ENCODE measurements around the gene NHEJ1. TPM values are rescaled to one million over a fixed set of nuclear protein-coding genes. Genes with fewer than 3 reads are reported as not detected.
A peak's percentile ranks its signal among the peaks of the same experiment; 100 is the strongest.

Gene NHEJ1
- total RNA-seq, 1 donor from 2014 or later = 17.7 TPM

DNA sequence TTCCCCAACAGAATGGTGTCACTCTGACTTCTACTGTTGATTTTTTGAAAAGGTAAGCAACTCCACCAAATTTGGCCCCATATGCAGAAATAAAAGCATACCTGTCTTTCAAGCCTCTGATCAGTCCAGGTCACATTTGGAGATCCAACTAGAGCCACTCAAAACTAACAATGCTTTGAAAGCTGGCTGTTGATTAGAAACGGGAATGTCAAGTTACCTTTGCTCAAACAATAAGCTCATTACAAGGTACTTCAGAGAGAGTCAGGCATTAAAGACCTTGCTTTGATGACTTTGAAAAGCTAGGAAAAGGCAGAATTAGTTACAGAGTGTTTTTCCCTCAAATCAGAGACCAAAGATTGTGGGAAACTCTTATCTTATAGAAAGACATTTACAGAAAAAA is 95.1 kb downstream of the NHEJ1 start:
- Mint-ChIP-seq H3K36me3 (ENCODE audit: insufficient read depth) (no peaks in the 10 kb centered on the region), H3K4me1 (ENCODE audit: low read depth) (peaks cover 18% of the 10 kb centered on the region), H3K4me3 (ENCODE audit: low read depth) (no peak overlapping the region), H3K27me3 (peaks cover 73% of the 10 kb centered on the region), H3K27ac (no peak overlapping the region), H3K9me3 (ENCODE audit: low read depth) (no peaks in the 10 kb centered on the region)
- TF ChIP-seq, protein P1, sequence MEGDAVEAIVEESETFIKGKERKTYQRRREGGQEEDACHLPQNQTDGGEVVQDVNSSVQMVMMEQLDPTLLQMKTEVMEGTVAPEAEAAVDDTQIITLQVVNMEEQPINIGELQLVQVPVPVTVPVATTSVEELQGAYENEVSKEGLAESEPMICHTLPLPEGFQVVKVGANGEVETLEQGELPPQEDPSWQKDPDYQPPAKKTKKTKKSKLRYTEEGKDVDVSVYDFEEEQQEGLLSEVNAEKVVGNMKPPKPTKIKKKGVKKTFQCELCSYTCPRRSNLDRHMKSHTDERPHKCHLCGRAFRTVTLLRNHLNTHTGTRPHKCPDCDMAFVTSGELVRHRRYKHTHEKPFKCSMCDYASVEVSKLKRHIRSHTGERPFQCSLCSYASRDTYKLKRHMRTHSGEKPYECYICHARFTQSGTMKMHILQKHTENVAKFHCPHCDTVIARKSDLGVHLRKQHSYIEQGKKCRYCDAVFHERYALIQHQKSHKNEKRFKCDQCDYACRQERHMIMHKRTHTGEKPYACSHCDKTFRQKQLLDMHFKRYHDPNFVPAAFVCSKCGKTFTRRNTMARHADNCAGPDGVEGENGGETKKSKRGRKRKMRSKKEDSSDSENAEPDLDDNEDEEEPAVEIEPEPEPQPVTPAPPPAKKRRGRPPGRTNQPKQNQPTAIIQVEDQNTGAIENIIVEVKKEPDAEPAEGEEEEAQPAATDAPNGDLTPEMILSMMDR (IDR thresholded peaks at IDR 0.05; ENCODE audit: unreplicated experiment) = no peak
- DNase-seq (ENCODE audit: low spot score, unreplicated experiment) = no peak

DNA sequence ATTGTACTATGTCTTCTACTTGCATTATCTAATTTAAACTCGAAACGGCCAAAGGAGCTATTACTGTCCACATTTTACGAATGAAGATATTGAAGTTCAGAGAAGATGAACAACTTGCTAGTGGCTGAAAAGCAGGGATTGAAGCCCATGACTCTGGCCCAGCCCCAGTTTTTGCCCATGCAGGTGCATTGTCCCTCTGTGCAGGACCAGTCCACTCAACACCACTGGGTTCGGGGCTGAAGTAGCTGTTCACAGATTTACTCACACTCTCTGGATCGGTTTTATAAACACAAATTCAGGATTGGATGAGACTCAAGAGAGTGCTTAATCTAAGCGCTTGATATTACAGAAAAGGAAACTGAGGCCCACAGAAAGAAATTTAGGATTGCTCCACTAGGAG is 98.5 kb downstream of the NHEJ1 start:
- Mint-ChIP-seq H3K36me3 (ENCODE audit: insufficient read depth) (no peaks in the 10 kb centered on the region), H3K27me3 (peaks cover 76% of the 10 kb centered on the region), H3K4me3 (ENCODE audit: low read depth) (peak overlapping the region; percentile 31), H3K4me1 (ENCODE audit: low read depth) (peaks cover 18% of the 10 kb centered on the region), H3K9me3 (ENCODE audit: low read depth) (no peaks in the 10 kb centered on the region), H3K27ac (no peak overlapping the region)
- no peak for DNase-seq (ENCODE audit: low spot score, unreplicated experiment)
- TF ChIP-seq, protein P1 (IDR thresholded peaks at IDR 0.05; ENCODE audit: unreplicated experiment) = no peak

DNA sequence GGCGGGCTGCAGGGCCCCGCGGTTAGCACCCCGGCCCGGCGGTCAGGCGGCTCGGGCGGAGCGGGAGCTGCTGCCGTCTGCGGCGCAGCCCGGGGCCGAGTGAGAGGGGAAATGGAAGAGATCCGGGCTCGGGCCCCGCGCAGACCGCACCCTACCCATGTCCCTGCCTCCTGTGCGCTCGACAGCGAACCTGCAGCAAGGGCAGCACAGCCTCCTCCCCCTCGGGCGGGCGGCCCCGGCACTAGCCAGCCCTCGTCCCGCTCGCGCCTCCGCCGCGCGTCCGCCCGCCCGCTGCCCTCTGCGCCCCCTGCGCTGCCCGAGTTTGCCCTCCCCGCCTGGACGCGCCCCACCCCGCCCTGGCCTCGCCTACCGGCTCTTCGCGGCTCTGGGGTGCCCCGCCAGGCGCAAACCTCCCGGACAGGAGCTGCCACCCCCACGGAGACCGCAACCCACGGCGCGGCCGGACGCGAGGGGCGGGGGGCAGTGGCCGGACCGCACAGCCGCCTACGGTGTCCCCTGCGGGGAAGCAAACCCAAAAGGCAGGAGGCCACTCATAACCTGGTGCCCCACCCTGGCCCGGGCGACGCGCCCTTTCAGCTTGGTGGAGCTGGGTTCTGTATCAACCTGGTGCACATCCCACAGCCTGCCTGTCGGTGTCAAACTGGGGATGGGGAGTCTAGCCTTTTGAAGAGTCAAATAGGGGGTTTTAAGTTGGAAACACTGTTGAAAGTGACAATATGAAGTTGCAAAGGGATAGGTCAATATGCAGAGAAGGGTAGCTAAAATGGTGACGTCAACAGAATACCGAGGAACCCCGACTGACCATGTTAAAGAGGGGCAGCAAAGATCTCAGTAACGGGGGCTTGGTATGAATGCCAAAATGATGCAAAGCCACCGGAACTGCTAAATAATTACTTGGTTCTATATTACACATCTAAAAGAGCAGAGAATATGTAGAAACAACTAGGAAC is 99.5 kb downstream of the NHEJ1 start, which contains the start of gene IHH:
Gene IHH, minus strand, starts transcription at position 101 of the 971 bp plus-strand sequence. CDS start 454 bp downstream, outside the sequence.
- Mint-ChIP-seq H3K27me3 (peaks cover 77% of the 10 kb centered on the region), H3K4me3 (ENCODE audit: low read depth) (peak within 1 kb of the TSS; percentile 84), H3K9me3 (ENCODE audit: low read depth) (no peaks in the 10 kb centered on the region), H3K27ac (no peak within 1 kb of the TSS), H3K36me3 (ENCODE audit: insufficient read depth) (peaks cover 2% of the 10 kb centered on the region), H3K4me1 (ENCODE audit: low read depth) (peaks cover 18% of the 10 kb centered on the region)
- TF ChIP-seq, protein P1 (IDR thresholded peaks at IDR 0.05; ENCODE audit: unreplicated experiment) = no peak
- DNase-seq (ENCODE audit: low spot score, unreplicated experiment) = peak; percentile 37

DNA sequence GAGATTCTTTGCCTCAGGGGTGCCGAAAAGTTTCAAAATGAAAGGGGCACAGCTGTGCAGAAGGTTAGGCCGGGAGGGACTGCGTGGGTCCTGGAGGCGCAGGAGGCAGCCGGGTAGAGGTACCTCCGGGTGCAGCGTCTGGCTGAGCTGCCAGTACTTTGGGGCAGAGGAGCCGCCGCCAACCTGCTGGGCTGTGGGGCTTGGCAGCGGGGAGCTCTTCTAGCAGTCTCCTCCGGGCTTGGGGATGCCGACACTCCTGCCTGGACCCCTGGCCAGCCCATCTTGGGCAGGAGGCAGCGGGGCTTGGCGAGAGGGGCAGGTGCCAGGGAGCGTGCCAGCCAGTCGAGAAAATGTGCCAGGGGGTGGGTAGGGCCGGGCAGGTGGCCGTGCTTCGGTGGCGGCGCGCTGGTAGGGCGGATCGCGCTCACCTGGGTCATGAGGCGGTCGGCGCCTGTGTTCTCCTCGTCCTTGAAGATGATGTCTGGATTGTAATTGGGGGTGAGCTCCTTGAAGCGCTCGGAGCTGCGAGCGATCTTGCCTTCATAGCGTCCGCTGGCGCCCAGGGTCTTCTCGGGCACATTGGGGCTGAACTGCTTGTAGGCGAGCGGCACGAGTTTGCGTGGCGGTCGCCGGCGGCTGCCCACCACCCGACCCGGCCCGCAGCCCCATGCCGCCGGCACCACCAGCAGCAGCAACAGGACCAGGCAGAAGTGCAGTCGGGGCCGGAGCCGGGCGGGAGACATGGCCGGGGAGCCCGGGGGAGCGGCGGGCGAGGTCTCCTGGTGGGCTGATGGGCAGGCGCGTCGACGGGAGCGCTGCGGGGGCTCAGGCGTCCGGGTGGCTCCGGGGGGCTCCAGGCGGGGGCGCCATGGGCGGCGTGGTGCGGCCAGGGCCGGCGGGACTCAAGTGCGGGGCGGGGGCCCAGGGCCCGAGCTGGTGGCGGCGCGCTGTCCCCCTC is 100.6 kb downstream of the NHEJ1 start:
- H3K4me3 Mint-ChIP-seq (ENCODE audit: low read depth) = peak overlapping the region; percentile 84
- no peak for DNase-seq (ENCODE audit: low spot score, unreplicated experiment)
- peaks cover 12% of the 10 kb centered on the region for H3K4me1 Mint-ChIP-seq (ENCODE audit: low read depth)
- H3K36me3 Mint-ChIP-seq (ENCODE audit: insufficient read depth) = peaks cover 2% of the 10 kb centered on the region
- TF ChIP-seq, protein P1 (IDR thresholded peaks at IDR 0.05; ENCODE audit: unreplicated experiment) = no peak
- H3K9me3 Mint-ChIP-seq (ENCODE audit: low read depth) = no peaks in the 10 kb centered on the region
- H3K27ac Mint-ChIP-seq = no peak overlapping the region
- peaks cover 69% of the 10 kb centered on the region for H3K27me3 Mint-ChIP-seq

DNA sequence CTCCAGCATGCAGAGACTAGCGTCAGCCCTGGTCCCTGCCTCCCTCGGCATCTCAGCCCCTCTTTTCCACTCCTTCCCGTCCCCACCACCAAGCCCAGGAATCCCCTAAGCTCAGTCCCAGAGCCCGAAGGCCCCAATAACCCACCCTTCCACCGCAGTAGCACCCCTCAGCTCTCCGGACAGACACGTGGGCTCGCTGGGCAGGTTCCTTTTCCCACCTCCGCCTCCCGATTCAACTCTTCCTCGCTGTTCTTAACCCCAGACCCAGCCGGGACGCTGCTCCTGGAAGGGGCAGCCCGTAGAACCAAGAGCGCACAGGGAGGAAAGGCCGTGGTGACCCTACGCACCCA is 101.3 kb downstream of the NHEJ1 start:
- no peak for DNase-seq (ENCODE audit: low spot score, unreplicated experiment)
- Mint-ChIP-seq H3K4me1 (ENCODE audit: low read depth) (peaks cover 11% of the 10 kb centered on the region), H3K27ac (peak overlapping the region; percentile 88), H3K9me3 (ENCODE audit: low read depth) (no peaks in the 10 kb centered on the region), H3K36me3 (ENCODE audit: insufficient read depth) (peaks cover 2% of the 10 kb centered on the region), H3K4me3 (ENCODE audit: low read depth) (peak overlapping the region; percentile 84), H3K27me3 (peaks cover 62% of the 10 kb centered on the region)
- TF ChIP-seq, protein P1 (IDR thresholded peaks at IDR 0.05; ENCODE audit: unreplicated experiment) = no peak

Data from progenitor cell of endocrine pancreas (in vitro differentiated cells).